CD4-positive, alpha-beta T cell treated with Interleukin-1 beta for 1 hour (primary cell): ENCODE results near the gene CCDC24.

ENCODE experiments used
- DNase-seq, 2 donors: peaks; one replicate each; pipeline ENCODE4 v3.0.0-alpha.2; 2020 to 2022

CCDC24 gene

DNA sequence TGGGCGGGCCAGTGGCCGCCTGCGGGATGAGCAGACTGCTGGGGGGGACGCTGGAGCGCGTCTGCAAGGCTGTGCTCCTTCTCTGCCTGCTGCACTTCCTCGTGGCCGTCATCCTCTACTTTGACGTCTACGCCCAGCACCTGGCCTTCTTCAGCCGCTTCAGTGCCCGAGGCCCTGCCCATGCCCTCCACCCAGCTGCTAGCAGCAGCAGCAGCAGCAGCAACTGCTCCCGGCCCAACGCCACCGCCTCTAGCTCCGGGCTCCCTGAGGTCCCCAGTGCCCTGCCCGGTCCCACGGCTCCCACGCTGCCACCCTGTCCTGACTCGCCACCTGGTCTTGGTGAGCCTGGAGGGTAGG, 10.3 kb upstream of the CCDC24 start:
- DNase-seq: no peak

DNA sequence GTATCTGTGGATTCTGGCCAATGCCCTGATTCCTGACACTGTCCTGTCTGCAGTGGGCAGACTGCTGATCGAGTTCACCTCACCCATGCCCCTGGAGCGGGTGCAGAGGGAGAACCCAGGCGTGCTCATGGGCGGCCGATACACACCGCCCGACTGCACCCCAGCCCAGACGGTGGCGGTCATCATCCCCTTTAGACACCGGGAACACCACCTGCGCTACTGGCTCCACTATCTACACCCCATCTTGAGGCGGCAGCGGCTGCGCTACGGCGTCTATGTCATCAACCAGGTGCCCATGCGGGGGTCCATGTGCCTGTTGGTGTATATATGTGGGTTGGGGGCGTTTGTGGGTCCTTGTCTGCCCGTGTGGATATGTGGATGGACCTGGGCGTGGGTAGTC, 9.8 kb upstream of the CCDC24 start:
- DNase-seq: no peak

DNA sequence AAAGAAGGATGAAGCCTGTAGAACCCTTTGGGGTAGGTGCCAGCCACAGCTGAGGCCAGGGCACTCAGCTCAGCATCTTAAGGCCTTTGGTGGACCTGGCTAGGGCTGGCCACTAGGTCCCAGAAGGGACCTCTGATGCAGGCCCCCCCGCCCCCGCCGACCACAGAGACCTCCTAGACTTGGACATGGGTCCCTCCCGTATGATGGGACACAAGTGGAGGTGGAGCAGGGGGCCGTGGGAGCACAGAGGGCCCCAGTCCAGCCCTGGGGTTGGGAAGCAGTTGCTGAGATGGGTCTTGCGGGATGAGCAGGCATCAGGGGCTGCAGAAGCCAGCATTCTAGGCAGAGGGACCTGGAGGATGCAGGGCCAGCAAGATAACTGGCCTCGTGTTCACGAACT, 9.2 kb upstream of the CCDC24 start:
- no peak for DNase-seq

DNA sequence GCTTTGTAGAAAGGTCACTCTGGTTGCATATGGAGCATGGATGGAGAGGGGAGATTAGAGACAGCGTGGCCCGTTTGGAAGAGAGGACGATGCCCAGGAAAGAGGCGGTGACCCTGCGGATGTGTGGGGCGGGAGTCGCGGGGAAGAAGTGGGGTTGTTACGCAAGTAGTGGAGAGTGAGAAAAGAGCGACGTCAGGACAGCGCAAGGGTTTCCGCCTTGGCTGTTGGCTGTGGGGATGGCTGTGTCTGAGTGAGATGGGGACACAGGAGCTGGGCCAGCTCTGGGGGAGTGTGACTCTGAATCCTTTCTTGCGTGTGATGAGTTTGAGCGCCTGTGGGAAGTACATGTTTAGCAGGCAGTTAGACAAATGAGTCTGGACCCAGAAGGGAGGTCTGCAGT, 8.6 kb upstream of the CCDC24 start:
- peak in 1 of 2 donors; percentile 23 for DNase-seq

DNA sequence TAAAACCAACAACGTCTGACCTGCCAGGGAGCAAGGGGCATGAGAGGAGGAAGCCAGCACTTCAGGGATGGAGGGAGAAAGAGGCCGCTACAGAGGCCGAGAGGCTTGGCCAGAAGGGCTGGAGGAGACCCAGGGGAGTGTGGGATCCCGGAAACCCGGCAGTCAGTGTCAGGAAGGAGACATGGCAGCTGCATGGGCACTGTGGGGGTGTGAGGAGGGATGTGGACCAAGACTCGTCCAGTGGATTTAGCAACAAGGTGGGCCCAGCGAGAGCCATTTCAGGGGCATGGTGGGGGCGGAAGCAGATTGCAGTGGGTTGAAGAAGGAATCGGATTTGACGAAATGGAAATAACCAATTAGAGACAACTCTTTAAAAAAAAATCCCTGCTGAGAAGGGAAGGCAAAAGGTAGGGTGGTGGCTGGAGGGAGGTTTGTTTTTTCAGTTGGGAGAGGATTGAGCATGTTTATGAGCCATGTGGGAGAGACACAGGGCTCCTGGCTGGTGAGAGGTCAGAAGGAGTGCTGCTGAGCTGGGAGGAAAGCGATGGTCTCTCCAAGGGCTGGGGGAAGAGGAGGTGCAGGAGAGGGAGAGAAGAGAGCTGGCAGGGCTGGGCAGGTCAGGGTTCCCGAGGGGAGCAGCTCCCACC, 8.0 kb upstream of the CCDC24 start:
- DNase-seq: no peak

DNA sequence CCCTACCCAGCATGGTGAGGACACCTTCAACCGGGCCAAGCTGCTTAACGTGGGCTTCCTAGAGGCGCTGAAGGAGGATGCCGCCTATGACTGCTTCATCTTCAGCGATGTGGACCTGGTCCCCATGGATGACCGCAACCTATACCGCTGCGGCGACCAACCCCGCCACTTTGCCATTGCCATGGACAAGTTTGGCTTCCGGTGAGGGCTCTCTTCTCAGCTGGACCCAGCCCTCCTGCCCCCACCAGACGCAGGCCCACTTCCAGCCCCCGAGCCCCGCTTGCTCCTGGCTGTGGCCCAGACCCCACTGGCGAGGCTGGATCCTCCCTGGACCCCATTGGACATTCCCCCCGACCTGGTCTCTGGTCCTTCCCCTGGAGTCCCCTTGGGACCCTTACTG, 6.5 kb upstream of the CCDC24 start:
- no peak for DNase-seq

DNA sequence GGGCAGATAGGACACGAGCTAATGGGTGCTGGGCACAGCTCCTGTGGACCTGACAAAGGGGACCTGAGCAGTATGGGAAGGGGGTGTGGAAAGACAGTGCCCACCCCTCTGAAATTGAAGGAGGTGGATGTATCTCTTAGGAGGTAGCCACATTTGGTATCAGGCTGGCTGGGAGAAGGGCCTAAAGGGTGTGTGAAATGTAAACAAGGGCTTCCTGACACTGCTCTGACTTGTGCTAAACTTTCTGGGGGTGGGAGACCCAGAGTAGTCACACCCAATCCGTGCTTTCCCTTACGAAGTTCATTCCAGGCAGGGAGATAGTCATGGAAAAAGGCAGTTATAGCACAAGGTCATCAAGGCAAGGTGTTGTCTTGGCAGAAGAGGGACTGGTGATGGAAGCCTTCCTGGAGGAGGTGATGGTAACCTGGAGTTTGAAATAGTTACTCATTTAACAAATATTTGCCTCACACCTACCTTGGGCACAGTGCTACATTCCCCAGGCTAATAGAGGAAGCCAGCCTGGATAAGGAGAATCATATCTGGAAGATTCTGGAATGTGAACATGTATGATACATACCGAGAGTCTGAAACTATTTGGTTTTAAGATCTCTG, 5.3 kb upstream of the CCDC24 start:
- no peak for DNase-seq

DNA sequence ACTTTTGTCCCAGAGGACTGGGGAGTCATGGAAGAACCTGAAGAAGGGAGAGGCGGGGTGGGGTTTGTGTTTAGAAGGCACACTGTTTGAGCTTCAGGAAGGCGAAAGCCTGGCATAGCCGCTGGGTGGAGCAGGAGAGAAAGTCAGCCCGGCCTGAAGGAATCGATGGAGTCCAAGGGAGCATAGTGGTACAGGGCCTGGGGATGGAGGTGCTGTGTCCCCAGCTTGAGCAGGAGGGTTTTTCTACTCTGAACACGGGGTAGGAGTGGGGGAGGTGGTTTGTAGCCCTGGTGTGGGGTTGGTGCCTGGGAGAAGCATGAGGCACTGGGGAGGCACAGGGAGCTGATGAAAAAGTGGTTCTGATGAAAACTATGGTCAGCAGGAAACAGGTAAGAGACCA, 4.7 kb upstream of the CCDC24 start:
- DNase-seq: no peak

DNA sequence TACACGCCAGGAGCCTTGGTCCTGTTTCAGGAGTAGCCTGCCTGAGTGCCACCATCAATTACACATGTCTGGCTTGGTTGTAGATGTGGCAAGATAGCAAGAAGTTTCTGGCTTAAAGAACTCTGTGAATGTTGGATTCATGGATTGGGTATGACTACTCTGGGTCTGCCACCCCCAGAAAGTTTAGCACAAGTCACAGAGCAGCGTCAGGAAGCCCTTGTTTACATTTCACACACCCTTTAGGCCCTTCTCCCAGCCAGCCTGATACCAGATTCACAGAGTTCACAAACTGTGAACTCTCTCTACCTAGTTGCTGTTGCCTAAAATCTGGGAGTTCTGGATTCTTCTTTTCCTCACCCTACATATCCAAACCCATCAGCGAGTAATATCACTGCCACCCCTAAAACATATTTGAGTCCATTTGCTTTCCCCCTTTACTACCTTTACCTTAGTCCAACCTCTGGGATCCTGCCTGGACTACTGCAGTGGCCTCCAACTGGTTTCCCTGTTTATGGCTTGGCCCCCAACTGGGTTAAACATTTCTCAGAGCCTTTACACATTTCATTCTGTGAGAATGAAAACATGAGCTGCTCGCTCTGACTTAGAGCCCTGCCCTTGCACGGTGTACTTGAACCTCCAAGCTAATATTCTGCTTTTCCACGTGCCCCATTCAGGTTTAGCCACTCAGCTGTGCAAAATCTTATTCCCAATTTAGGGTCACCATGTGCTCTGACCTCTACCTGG, 4.1 kb upstream of the CCDC24 start:
- DNase-seq: no peak

DNA sequence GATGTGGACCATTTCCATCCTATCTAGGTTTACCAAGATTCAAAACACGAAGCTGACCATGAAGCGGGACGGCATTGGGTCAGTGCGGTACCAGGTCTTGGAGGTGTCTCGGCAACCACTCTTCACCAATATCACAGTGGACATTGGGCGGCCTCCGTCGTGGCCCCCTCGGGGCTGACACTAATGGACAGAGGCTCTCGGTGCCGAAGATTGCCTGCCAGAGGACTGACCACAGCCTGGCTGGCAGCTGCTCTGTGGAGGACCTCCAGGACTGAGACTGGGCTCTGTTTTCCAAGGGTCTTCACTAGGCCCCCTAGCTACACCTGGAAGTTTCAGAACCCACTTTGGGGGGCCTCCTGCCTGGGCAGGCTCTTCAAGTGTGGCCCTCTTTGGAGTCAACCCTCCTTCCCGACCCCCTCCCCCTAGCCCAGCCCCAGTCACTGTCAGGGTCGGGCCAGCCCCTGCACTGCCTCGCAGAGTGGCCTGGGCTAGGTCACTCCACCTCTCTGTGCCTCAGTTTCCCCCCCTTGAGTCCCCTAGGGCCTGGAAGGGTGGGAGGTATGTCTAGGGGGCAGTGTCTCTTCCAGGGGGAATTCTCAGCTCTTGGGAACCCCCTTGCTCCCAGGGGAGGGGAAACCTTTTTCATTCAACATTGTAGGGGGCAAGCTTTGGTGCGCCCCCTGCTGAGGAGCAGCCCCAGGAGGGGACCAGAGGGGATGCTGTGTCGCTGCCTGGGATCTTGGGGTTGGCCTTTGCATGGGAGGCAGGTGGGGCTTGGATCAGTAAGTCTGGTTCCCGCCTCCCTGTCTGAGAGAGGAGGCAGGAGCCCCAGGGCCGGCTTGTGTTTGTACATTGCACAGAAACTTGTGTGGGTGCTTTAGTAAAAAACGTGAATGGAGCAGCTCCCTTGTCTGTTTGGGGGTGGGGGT, 864 bp upstream of the CCDC24 start:
- DNase-seq: no peak

DNA sequence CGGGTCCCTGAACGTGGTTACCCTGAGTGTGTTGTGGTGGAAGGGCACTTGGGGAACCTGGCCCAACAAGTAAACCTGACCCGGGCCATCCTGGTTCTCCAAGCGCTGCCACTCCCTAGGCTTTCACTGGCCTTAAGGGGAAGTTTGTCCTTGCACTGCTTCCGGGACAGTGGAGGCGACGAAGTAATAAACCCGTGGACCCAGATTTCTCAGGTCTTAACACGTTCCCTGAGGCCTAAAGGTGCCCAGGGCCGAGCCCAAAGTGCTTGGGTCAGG, 261 bp upstream of the CCDC24 start:
- DNase-seq: no peak

DNA sequence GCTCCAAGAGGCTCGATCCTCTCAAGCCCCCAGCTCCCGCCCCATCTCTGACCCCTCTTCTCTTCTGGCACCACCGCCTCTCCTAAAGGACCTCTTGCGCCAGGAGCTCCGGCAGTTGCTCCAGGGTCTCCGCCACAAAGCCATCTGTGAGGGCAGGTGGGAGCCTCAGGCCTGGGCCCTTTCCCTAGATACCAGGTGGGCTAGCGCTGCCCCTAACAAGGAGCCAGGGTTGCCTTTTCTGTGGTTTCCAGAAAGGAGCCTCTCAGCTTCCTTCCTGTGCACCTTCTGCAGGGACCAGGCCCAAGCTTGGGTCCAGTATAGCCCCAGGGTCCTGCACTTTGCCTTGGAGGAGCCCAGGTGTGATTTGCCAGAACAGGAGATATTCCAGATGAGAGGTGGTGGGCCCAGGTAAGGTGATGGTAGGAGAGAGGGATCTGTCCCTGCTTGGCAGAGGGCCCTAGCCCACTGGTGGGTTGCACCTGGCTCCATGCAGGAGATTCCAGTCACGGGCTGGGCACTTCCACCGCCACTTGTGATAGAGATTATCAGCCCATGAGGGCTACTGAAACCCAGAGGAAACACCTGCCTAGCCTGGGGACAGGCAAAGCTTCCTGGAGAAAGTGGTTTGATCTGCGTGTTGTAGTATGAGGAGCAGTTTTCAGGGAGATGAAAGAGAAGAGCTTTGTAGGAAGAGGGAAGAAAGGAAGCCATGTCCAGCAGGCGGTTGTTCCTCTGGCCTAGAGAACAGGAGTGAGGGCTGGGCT, 1.0 kb downstream of the CCDC24 start:
- no peak for DNase-seq

DNA sequence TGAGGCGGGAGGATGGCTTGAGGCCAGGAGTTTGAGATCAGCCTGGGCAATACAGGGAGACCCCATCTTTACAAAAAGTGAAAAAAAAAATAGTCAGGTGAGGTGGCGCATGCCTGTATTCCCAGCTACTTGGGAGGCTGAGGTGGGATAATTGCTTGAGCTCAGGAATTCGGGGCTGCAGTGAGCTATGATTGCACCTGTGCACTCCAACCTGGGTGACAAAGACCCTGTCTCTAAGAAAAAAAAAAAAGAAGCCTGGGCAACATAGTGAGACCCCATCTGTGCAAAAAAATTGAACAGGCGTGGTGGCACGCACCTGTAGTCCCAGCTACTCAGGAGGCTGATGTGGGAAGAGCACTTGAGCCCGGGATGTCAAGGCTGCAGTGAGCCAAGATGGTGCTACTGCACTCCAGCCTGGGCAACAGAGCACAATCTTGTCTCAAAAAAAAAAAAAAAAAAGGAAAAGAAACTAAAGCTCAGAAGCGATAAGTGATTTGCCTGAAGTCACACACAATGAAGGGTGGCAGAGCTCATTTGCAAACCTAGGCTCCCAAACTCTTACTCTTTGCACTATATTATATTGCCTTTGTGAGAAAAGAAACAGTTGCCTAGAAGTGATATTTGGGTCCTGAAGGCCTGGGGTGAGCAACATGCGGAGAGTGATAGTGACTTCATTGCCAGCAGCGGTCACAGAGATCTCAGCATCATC, 2.0 kb downstream of the CCDC24 start:
- no peak for DNase-seq

DNA sequence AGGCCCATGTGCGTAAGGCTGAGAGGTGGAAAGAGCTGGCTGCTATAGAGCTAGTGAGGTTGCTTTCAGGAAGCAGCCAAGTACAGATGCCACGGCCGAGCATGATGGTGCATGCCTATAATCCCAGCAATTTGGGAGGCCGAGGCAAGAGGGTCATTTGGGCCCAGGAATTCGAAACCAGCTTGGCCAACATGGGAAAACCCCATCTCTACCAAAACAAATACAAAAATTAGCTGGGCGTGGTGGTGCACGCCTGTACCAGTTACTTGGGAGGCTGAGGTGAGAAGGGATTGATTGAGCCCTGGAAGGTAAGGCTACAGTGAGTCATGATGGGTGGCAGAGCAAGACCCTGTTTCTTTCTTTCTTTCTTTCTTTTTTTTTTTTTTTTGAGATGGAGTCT, 2.7 kb downstream of the CCDC24 start:
- no peak for DNase-seq

DNA sequence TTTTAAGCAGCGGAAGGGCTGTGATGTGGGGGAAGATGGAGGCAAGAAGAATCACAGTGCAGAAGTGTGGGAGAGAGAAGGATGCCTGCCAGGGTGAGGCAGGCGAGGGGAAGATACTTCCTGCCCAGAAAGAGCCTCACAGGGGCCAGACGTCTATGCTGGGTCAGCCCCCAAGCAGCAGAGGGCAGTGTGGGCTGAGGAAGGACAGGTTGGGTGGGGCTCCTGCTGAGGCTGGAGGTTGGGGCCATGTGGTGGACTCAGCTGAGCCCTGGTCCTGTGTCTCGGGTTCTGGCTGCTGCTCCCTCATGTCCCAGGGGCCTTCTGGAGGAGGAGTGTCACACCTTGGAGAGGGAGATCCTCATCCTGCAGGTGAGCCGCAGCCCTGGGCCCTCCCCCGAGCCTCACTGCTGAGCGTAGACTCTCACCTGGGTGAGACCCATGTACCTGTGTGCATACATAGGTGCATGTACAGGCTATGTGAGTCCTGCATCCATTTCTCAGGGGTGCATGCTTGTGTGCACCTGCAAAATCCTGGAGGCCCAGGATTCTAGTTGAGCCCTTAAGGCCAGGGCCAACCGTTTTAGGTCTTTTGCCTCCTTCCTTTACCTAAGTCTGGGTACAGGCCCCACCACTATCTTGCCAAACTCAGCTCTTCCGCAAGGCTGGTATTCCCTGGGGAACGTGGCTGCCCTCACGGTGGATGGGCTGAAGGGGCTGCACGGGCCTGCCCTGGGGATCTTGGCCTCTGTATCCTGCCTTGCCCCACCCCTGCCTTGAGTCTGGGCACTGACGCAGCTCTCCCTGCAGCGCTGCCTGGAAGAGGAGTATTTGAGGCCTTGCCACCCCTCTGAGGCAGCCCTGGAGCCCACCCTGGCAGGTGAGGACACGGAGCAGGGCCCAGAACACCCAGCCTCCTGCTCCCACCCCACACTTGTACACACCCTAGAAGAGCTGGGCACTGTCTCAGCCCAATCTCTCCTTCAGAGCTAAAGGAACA, 3.7 kb downstream of the CCDC24 start:
- DNase-seq: no peak

DNA sequence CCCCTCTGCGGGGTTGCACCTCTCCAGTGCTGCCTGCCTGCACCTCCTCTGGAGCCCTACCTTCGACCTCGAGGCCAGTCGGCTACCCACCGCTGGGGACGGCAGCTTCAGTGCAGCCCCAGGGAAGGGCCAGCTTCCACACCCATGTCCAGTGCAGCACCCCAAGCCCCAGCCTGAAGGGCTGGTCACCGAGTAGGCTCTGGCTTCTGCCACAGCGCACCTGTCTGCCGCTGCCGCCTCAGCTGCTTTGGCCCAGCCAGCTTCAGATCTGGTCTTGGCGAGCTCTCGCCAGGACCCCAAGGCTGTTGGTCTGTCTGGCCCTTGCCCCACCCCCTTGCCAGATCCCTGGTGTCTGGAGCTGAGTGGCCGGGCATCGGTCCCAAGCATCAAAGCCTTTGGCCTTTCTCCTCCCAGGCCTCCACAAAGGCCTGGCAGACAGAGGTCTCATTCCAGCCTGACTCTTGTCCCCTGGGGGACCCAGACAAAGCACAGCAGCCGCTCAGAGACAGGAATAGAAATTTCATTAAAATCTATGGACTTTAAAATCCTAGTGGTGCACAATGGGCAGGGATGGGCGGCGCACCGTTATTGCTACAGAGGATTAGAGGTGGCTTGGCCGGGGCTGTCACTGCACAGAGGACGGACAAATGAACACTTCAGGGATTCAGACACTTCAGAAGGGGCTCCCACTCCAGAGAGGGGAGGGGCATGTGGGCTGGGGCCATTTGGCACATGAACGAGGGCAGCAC, 4.8 kb downstream of the CCDC24 start:
- DNase-seq: no peak

DNA sequence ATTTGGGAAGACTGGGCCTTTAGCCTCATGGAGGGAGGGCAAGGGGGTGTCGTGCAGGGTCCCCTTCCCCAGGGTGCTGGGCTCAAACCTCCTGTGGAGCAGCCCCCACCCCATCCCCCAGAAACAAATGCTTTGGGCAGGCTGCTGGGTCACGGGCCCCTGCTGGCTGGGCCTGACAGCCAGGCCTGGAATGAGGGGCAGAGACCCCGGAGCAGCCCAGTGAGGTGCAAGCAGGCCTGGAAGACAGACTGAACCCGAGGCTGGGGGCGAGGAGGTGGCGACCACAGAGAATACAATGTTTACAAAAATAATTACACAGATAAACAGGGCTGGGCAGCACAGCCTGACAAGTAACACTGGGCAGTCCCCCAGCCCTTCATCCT, 5.3 kb downstream of the CCDC24 start:
- no peak for DNase-seq

DNA sequence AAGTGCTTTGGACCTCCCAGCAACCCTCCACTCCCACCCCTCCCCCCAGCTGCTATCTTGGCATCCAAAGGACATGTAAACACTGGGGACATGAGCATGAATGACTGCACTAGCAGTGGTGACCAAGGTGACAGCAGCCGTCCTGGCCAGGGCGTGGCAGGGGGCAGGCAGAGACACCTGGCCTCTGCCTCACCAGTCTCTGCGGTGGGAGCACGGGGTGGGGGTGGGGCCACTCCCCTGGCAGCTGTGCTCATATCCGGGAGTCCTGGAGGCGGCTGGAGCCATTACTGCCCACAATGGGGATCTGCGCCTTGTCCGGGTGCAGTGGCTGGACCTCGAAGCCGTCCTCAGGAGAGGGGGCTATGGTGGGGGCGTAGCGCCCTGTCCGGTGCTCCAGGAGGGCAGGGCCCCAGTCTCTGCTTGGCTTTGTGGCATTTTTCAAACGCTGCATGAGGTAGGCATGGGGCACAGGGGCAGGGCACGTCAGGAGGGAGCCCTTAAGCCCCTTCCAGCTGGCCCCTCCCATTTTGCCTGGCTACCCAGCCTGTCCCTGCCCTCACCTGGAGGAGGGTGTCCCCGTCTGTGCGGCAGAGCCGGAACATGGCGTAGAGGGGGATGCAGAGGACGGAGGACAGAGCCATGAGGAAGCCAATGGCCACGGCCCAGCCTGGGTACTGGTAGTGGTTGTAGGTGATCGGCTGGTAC, 6.0 kb downstream of the CCDC24 start:
- no peak for DNase-seq

DNA sequence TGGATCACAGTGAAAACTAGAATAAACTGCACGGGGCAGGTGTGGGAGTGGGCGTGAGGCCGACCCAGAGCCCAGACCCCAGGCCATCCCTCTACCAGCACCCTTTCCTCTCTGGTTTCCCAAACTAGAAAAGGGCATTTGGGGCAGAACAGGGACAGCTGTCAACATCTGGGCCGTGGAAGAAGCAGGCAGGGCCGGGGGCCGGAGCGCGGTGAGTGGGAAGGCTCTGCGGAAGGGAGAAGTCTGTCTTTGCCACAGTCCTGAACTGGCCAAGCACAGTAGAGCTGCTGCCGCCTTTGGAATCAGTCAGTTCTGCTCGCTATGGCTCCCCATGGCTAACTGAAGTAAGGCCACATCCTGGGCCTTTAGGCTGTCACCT, 6.6 kb downstream of the CCDC24 start:
- DNase-seq: no peak

DNA sequence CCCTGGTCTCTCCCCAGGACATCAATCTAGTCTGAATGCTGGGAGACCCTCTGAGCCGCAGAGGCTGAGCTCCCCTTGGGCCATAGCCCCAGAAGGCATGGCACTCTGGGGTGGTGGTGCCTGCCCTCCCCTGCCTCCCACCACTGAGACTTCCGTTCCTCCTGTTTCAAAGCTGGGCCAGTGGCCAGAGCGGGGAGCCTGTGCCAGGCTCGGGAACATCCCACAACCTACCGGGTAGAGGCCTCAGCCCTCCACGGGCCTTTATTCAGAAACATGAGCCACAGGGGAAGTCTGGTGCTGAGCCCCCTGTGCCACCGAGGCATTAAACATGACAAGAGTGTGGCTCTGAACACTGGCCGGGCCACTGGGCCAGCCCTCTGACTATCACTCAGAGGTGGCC, 8.1 kb downstream of the CCDC24 start:
- no peak for DNase-seq
